KG1 (cell line): ENCODE data around the gene TAS2R7.
"Not testable (repeated sequence)": the region's sequence is repeated elsewhere in the genome, so short reads cannot be mapped to it uniquely, and the experiment has no call there.

ENCODE experiments used
- DNase-seq: peaks from one replicate; lab custom pipeline; 2025; lab: John Stamatoyannopoulos, UW

The TAS2R7 gene

GRCh38 chr12:10802587-10802986 is at the start of gene TAS2R7:
TAS2R7 (minus strand) TSS chr12:10802627; CDS start chr12:10802570, 57 bp downstream.
- no peak for DNase-seq

- DNase-seq = no peak
These were observed 48.9 kb upstream of the TAS2R7 start for GRCh38 chr12:10851243-10851858.

GRCh38 chr12:10849425-10849878 is 47.0 kb upstream of the TAS2R7 start, which contains the start of gene PRR4:
PRR4 (minus strand) TSS chr12:10849475; CDS start chr12:10849437, 38 bp downstream.
- DNase-seq = no peak

GRCh38 chr12:10847744-10848143 is 45.3 kb upstream of the TAS2R7 start:
- no peak for DNase-seq

- DNase-seq = no peak
These were observed 40.4 kb upstream of the TAS2R7 start for GRCh38 chr12:10842862-10843261.

- no peak for DNase-seq
These were observed 36.0 kb upstream of the TAS2R7 start for GRCh38 chr12:10838461-10838860.

- no peak for DNase-seq
These were observed 27.6 kb upstream of the TAS2R7 start for GRCh38 chr12:10829994-10830393.

GRCh38 chr12:10826258-10826657 is 23.8 kb upstream of the TAS2R7 start, which contains the start of gene TAS2R10:
TAS2R10 (minus strand) TSS chr12:10826358; CDS start chr12:10826269, 89 bp downstream.
- no peak for DNase-seq

- DNase-seq = no peak
These were observed 22.5 kb upstream of the TAS2R7 start for GRCh38 chr12:10824957-10825356.

- no peak for DNase-seq
These were observed 9.6 kb upstream of the TAS2R7 start for GRCh38 chr12:10811883-10812536.

GRCh38 chr12:10810068-10810467 is 7.6 kb upstream of the TAS2R7 start, which contains the start of gene TAS2R9:
TAS2R9 (minus strand) TSS chr12:10810168; CDS start chr12:10810075, 93 bp downstream.
- no peak for DNase-seq

GRCh38 chr12:10807186-10807585 is 4.8 kb upstream of the TAS2R7 start, which contains the start of gene TAS2R8:
TAS2R8 (minus strand) TSS chr12:10807286; CDS start chr12:10806980, 306 bp downstream.
- no peak for DNase-seq

- no peak for DNase-seq
These were observed 686 bp downstream of the TAS2R7 start for GRCh38 chr12:10801741-10802140.

- DNase-seq = no peak
These were observed 8.2 kb downstream of the TAS2R7 start for GRCh38 chr12:10794222-10794621.

- DNase-seq = not testable (repeated sequence)
These were observed 10.7 kb downstream of the TAS2R7 start for GRCh38 chr12:10791769-10792168.

- no peak for DNase-seq
These were observed 19.2 kb downstream of the TAS2R7 start for GRCh38 chr12:10783252-10783651.

GRCh38 chr12:10779103-10779502 is 23.3 kb downstream of the TAS2R7 start:
- no peak for DNase-seq

GRCh38 chr12:10771132-10771733 is 31.2 kb downstream of the TAS2R7 start:
- no peak for DNase-seq

GRCh38 chr12:10759657-10760056 is 42.8 kb downstream of the TAS2R7 start:
- no peak for DNase-seq

GRCh38 chr12:10756194-10756593 is 46.2 kb downstream of the TAS2R7 start:
- DNase-seq = no peak

GRCh38 chr12:10753059-10753458 is 49.4 kb downstream of the TAS2R7 start:
- DNase-seq = no peak
